NCI-H2196 treated with DMSO at 0.1 percent for 48 hours (cell line): Measurements from ENCODE around the gene ABCC3.

Experiments
- DNase-seq: peaks from one replicate; lab custom pipeline; 2025; ENCODE audit not compliant: unreplicated experiment; lab: John Stamatoyannopoulos, UW

Gene ABCC3

GRCh38 chr17:50683434-50684287 lies 49.0 kb downstream of the ABCC3 start:
- no peak for DNase-seq

- DNase-seq = no peak
Observed at GRCh38 chr17:50684288-50684611, 49.6 kb downstream of the ABCC3 start.

GRCh38 chr17:50684612-50685333 lies 50.1 kb downstream of the ABCC3 start:
- peak; percentile 38 for DNase-seq

- DNase-seq = no peak
Observed at GRCh38 chr17:50685334-50685665, 50.6 kb downstream of the ABCC3 start.

- no peak for DNase-seq
Observed at GRCh38 chr17:50685691-50686493, 51.2 kb downstream of the ABCC3 start.

- DNase-seq = no peak
Observed at GRCh38 chr17:50686494-50687199, 52.0 kb downstream of the ABCC3 start.

GRCh38 chr17:50687200-50688066 lies 52.8 kb downstream of the ABCC3 start:
- DNase-seq = no peak

GRCh38 chr17:50688245-50688644 lies 53.6 kb downstream of the ABCC3 start:
- DNase-seq = no peak

GRCh38 chr17:50689251-50689650 lies 54.6 kb downstream of the ABCC3 start:
- no peak for DNase-seq

- DNase-seq = no peak
Observed at GRCh38 chr17:50689956-50690886, 55.5 kb downstream of the ABCC3 start.

- no peak for DNase-seq
Observed at GRCh38 chr17:50690887-50691549, 56.3 kb downstream of the ABCC3 start.

- peak; percentile 68 for DNase-seq
Observed at GRCh38 chr17:50691550-50692447, 57.1 kb downstream of the ABCC3 start.

GRCh38 chr17:50692448-50693035 lies 57.9 kb downstream of the ABCC3 start:
- no peak for DNase-seq

GRCh38 chr17:50693036-50693682 lies 58.5 kb downstream of the ABCC3 start:
- no peak for DNase-seq

GRCh38 chr17:50696365-50696879 lies 61.7 kb downstream of the ABCC3 start:
- DNase-seq = no peak

GRCh38 chr17:50697062-50697461 lies 62.4 kb downstream of the ABCC3 start:
- no peak for DNase-seq
